ENCODE data around the gene NDRG4. TPM values are rescaled to one million over a fixed set of nuclear protein-coding genes. Genes with fewer than 3 reads are reported as not detected.

The NDRG4 gene
- total and polyA plus RNA-seq, 2 of the 13 experiments (the other 11 are each of a cell fraction or from before 2014, with no cell fraction given), result 1.7 to 2.7 TPM

DNA sequence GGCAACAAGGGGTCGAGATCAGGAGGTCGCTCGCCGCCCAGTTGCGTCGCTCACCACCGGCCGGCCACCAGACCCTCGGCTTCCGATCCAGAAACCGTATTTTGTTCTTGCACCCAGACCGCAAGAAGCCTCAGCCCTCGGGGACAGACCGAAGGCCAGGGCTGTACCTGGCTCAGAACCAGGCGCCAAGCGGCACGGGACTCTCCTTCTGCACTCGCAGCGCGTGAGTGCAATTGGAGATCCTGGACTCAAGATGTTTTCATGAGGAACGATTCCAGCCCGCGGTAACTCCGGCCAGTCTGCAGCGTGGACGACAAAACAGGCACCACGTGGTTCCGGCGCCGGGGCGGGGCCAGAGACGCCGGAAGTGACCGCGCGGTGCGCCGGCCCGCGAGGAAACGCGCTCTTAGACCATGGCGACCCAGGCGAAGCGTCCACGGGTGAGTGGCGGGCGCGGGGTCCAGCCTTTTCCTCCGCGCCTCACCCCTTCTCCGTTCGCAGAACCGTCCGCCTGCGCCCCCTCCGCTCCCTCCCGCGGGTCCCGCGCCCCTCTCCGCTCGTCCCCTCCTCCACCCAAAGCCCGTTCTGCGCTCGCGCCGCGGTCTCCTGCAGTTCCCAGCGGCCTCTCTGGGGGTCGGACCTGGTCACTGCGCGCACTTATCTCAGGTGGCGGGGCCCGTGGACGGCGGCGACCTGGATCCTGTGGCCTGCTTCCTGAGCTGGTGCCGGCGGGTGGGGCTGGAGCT is 15.4 kb downstream of the NDRG4 start, which contains the start of gene SETD6 (continued):
- TF ChIP-seq HCFC1 (IDR thresholded peaks at IDR 0.05; ENCODE audit: low read depth, low read length) (peak; percentile 43; the same call in 1 of the 2 replicates), ZNF629 (CRISPR knock-in tag; conservative IDR thresholded peaks at IDR 0.05) (no peak; the same call in 1 of the 2 replicates), POGZ (CRISPR knock-in tag; IDR thresholded peaks at IDR 0.05) (0 out of 2 replicates have a peak, but pooled peaks have one; percentile 66), JDP2 (CRISPR knock-in tag; IDR thresholded peaks at IDR 0.05; ENCODE audit: borderline replicate concordance) (peak; percentile 26; the same call in 1 of the 2 replicates), DNMT1 (CRISPR knock-in tag; IDR thresholded peaks at IDR 0.05) (peak; percentile 81), ZNF563 (CRISPR knock-in tag; IDR thresholded peaks at IDR 0.05) (peak; percentile 97), ATF1 (CRISPR knock-in tag; IDR thresholded peaks at IDR 0.05) (no peak), ZNF567 (CRISPR knock-in tag; IDR thresholded peaks at IDR 0.05; ENCODE audit: borderline replicate concordance) (no peak), ZNF747 (CRISPR knock-in tag; IDR thresholded peaks at IDR 0.05; ENCODE audit: borderline replicate concordance) (peak; percentile 93; the same call in 1 of the 2 replicates), ZNF260 (CRISPR knock-in tag; IDR thresholded peaks at IDR 0.05; ENCODE audit: borderline replicate concordance, low read depth) (no peak; the same call in 1 of the 2 replicates), HDAC2 (CRISPR knock-in tag; IDR thresholded peaks at IDR 0.05) (peak; percentile 87), GFI1 (CRISPR knock-in tag; IDR thresholded peaks at IDR 0.05; ENCODE audit: borderline replicate concordance) (peak; percentile 73; the same call in 1 of the 2 replicates), ZNF10 (CRISPR knock-in tag; IDR thresholded peaks at IDR 0.05; ENCODE audit: borderline replicate concordance, low read depth) (no peak), PITX1 (CRISPR knock-in tag; IDR thresholded peaks at IDR 0.05) (peak; percentile 75), NFIC (IDR thresholded peaks at IDR 0.05; ENCODE audit: low read length) (no peak; the same call in 1 of the 2 replicates), FOXA3 (CRISPR knock-in tag; IDR thresholded peaks at IDR 0.05) (peak; percentile 5; the same call in 1 of the 2 replicates), FOSL1 (CRISPR knock-in tag; IDR thresholded peaks at IDR 0.05; ENCODE audit: borderline replicate concordance) (peak; percentile 4; the same call in 1 of the 2 replicates), ZNF44 (CRISPR knock-in tag; IDR thresholded peaks at IDR 0.05) (peak; percentile 96), ZNF547 (CRISPR knock-in tag; IDR thresholded peaks at IDR 0.05) (peak; percentile 94), ZFY (CRISPR knock-in tag; IDR thresholded peaks at IDR 0.05) (peak; percentile 72)
- TF ChIP-seq, protein P1, sequence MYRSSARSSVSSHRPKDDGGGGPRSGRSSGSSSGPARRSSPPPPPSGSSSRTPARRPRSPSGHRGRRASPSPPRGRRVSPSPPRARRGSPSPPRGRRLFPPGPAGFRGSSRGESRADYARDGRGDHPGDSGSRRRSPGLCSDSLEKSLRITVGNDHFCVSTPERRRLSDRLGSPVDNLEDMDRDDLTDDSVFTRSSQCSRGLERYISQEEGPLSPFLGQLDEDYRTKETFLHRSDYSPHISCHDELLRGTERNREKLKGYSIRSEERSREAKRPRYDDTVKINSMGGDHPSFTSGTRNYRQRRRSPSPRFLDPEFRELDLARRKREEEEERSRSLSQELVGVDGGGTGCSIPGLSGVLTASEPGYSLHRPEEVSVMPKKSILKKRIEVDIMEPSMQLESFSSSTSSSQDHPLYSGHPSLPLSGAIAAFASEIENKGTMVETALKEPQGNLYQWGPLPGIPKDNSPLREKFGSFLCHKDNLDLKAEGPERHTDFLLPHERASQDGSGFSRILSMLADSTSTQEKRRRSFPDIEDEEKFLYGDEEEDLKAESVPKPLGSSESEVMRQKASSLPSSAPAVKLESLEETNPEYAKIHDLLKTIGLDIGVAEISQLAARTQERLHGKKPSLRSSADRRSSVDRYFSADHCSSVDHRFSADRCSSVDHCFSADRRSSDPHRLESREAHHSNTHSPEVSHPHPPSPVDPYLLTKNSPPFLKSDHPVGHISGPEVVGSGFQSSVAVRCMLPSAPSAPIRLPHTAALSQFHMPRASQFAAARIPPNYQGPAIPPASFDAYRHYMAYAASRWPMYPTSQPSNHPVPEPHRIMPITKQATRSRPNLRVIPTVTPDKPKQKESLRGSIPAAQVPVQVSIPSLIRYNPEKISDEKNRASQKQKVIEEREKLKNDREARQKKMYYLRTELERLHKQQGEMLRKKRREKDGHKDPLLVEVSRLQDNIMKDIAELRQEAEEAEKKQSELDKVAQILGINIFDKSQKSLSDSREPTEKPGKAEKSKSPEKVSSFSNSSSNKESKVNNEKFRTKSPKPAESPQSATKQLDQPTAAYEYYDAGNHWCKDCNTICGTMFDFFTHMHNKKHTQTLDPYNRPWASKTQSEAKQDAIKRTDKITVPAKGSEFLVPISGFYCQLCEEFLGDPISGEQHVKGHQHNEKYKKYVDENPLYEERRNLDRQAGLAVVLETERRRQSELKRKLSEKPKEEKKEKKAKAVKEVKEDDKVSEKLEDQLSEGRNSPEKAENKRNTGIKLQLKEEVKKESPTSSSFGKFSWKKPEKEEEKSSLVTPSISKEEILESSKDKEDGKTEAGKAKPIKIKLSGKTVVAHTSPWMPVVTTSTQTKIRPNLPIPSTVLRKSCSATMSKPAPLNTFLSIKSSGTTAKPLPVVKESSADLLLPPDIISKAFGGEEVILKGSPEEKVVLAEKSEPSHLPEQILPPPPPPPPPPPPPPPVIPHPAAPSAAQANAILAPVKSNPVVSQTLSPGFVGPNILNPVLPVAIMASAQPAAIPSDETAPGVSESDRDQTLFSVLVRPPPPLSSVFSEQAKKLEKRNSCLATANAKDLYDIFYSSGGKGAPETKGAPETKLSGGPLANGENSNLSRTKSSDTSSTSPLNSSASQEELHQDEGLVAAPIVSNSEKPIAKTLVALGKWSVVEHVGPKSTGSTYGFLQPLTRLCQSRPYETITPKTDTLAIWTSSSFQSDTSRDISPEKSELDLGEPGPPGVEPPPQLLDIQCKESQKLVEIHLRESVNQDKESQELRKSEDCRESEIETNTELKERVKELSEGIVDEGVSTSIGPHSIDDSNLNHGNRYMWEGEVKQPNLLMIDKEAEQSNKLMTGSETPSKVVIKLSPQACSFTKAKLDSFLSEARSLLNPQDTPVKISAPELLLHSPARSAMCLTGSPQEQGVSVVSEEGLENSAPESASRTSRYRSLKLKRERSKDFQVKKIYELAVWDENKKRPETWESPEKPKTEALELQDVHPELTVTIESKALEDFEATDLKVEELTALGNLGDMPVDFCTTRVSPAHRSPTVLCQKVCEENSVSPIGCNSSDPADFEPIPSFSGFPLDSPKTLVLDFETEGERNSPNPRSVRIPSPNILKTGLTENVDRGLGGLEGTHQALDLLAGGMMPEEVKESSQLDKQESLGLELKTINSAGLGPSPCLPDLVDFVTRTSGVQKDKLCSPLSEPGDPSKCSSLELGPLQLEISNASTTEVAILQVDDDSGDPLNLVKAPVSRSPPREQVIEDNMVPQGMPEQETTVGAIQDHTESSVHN (CRISPR knock-in tag; IDR thresholded peaks at IDR 0.05), result peak; percentile 77; the same call in 1 of the 2 replicates
